K562 (cell line): Measurements from ENCODE around the gene VWA1. TPM values are rescaled to one million over a fixed set of nuclear protein-coding genes. Genes with fewer than 3 reads are reported as not detected.

ENCODE experiments used
- CSDE1 ChIP-seq, 2 experiments: fragments of 450-650 bp; IDR thresholded peaks; 2 replicates each; pipeline ENCODE4 v1.6.1; 2016; ENCODE audit warnings: mild to moderate bottlenecking in 1 of 2
- ETS2 ChIP-seq: IDR thresholded peaks from 2 replicates; pipeline ENCODE4 v1.6.1; 2016; ENCODE audit warnings: borderline replicate concordance, missing genetic modification characterization, mild to moderate bottlenecking, moderate library complexity, missing compliant biosample characterization; ENCODE audit not compliant: poor library complexity, severe bottlenecking
- FOXK2 ChIP-seq, 2 experiments: fragments of 450-650 bp; IDR thresholded peaks in 1 of 2; conservative IDR thresholded peaks in 1 of 2; 2 replicates each; pipeline ENCODE4 v1.6.1; 2016; ENCODE audit warnings: low read depth in 2 of 2, mild to moderate bottlenecking in 1 of 2
- HEY1 ChIP-seq: fragments of 250-450 bp; sonication (Bioruptor Pico); IDR thresholded peaks from 2 replicates; pipeline ENCODE4 v1.5.0; 2020; ENCODE audit warnings: mild to moderate bottlenecking, moderate library complexity, borderline replicate concordance
- MYC ChIP-seq, 2 experiments: fragments of 250-450 bp in 1 of 2; sonication (Bioruptor Pico) in 1 of 2; IDR thresholded peaks; 2 replicates each; pipeline versions ENCODE4 v1.5.1 to v1.6.1; 2012 to 2021; ENCODE audit warnings: low read depth in 2 of 2, borderline replicate concordance in 1 of 2, improper control_type of control experiment in 1 of 2, low read length in 1 of 2, mild to moderate bottlenecking in 1 of 2, moderate library complexity in 1 of 2
- NCOA2 ChIP-seq, 2 experiments: fragments of 450-650 bp; IDR thresholded peaks; 2 replicates each; pipeline ENCODE4 v1.6.1; 2018; ENCODE audit warnings: mild to moderate bottlenecking in 2 of 2, moderate library complexity in 1 of 2; ENCODE audit not compliant: partially characterized antibody in 2 of 2
- RB1 ChIP-seq: fragments of 450-650 bp; IDR thresholded peaks from 2 replicates; pipeline ENCODE4 v1.6.1; 2017; ENCODE audit warnings: low read depth, mild to moderate bottlenecking
- TOE1 ChIP-seq, 2 experiments: fragments of 450-650 bp in 1 of 2; sonication (generic) in 1 of 2; formaldehyde crosslinking in 1 of 2; IDR thresholded peaks; 2 replicates each; pipeline versions ENCODE4 v1.7.1 to v1.8.0; 2016 to 2022; ENCODE audit warnings: borderline replicate concordance in 2 of 2, mild to moderate bottlenecking in 2 of 2, antibody characterized with exemption in 1 of 2, inconsistent platforms in 1 of 2, low read depth in 1 of 2, missing genetic modification reagents in 1 of 2, moderate library complexity in 1 of 2
- YBX1 ChIP-seq: fragments of 450-650 bp; IDR thresholded peaks from 2 replicates; pipeline ENCODE4 v1.7.1; 2016; ENCODE audit warnings: mild to moderate bottlenecking
- ZBTB7A ChIP-seq: IDR thresholded peaks from 2 replicates; pipeline ENCODE4 v1.6.1; 2011; ENCODE audit warnings: low read depth, mild to moderate bottlenecking, low read length, moderate library complexity, borderline replicate concordance; ENCODE audit not compliant: control insufficient read depth
- ZFP30 ChIP-seq: fragments of 250-450 bp; sonication (Bioruptor Pico); IDR thresholded peaks from 2 replicates; pipeline ENCODE4 v1.8.0; 2022; ENCODE audit warnings: moderate library complexity, mild to moderate bottlenecking, inconsistent platforms, borderline replicate concordance
- ZNF551 ChIP-seq: fragments of 250-450 bp; sonication (Bioruptor Pico); IDR thresholded peaks from 2 replicates; pipeline ENCODE4 v1.5.0; 2021; ENCODE audit warnings: mild to moderate bottlenecking, moderate library complexity
- ZNF76 ChIP-seq: fragments of 250-450 bp; sonication (Bioruptor Pico); IDR thresholded peaks from 2 replicates; pipeline ENCODE4 v1.4.0; 2020; ENCODE audit warnings: mild to moderate bottlenecking, moderate library complexity, borderline replicate concordance
- polyA plus RNA-seq, 8 experiments: library from polyadenylated mRNA; depleted of rRNA in 4 of 8; stranded (reverse) in 5 of 8; unstranded in 3 of 8; fragments of >200 nt; fragmentation: Nextera tagmentation in 2 of 8; fragmentation: Illumina TruSeq in 1 of 8; extraction: Ambion mirVana in 2 of 8; extraction: Trizol in 1 of 8; gene quantifications; 2 replicates each; pipeline versions ENCODE4 v1.2.1 to v1.2.3, GENCODE V29; 2011 to 2014; ENCODE audit warnings: inconsistent platforms in 1 of 8, missing spikeins in 1 of 8
- total RNA-seq, 7 experiments: library from RNA; depleted of rRNA in 6 of 7; stranded (reverse); fragments of >200 nt in 6 of 7; fragmentation: Illumina TruSeq in 2 of 7; extraction: Trizol in 2 of 7; gene quantifications; 2 replicates each; pipeline versions ENCODE4 v1.2.1 to v1.2.3, GENCODE V29; 2011 to 2021; ENCODE audit warnings: low replicate concordance in 1 of 7
- TF ChIP-seq, protein P1 (sequence below): fragments of 250-450 bp; sonication (Bioruptor Pico); IDR thresholded peaks from 2 replicates; pipeline ENCODE4 v1.5.0; 2021
- TF ChIP-seq, protein P2 (sequence below): sonication (generic); IDR thresholded peaks from 2 replicates; pipeline ENCODE4 v1.6.1; 2016
- TF ChIP-seq, protein P3 (sequence below): IDR thresholded peaks from 2 replicates; pipeline ENCODE4 v1.6.1; 2011; ENCODE audit warnings: borderline replicate concordance, low read depth, mild to moderate bottlenecking, moderate library complexity, low read length; ENCODE audit not compliant: insufficient read depth, poor library complexity, severe bottlenecking
- TF ChIP-seq, protein P4 (sequence below), 2 experiments: IDR thresholded peaks in 1 of 2; conservative IDR thresholded peaks in 1 of 2; 2 replicates each; pipeline ENCODE4 v1.6.1; 2016; ENCODE audit warnings: low read depth in 2 of 2, mild to moderate bottlenecking in 1 of 2, missing compliant biosample characterization in 1 of 2, missing genetic modification characterization in 1 of 2, moderate library complexity in 1 of 2

Gene VWA1
- total and polyA plus RNA-seq, 9 of the 15 experiments (the other 6 are each of a cell fraction or from before 2014, with no cell fraction given) = 0.01 to 6.4 (median 0.85) TPM

DNA sequence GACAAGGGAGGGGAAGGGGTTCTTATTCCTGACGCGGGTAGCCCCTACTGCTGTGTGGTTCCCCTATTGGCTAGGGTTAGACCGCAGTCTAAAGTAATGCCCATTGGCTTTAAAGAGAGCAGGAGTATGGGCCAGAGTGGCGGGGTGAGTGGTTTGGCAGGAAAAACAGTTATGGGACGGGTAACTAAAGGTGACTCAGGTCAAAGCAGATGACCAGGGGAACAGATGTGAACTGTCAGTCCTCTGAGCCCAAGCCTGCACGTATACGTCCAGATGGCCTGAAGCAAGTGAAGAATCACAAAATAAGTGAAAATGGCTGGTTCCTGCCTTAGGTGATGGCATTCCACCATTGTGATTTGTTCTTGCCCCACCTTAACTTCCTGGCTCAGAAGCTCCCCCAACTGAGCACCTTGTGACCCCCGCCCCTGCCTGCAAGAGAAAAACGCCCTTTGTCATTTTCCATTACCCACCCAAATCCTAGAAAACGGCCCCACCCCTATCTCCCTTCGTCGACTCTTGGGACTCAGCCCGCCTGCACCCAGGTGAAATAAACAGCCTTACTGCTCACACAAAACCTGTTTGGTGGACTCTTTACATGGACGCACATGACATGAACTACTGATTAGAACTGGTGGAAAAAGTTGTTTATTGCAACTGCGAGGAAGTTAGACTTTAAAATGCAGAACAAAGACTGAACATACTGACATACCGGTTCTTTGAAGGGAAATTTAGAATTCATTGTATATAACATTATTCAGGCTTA lies 35.3 kb downstream of the VWA1 start (continued):
- no peak for TF ChIP-seq ZNF551
- TF ChIP-seq ZNF76 (CRISPR knock-in tag) = no peak
- TF ChIP-seq FOXK2 (conservative IDR thresholded peaks at IDR 0.05 in 1 of 2, IDR thresholded peaks at IDR 0.05 in 1 of 2; ENCODE audit: low read depth in 2 of 2) = 0 out of 4 replicates have a peak, but pooled peaks of 1 of the 2 experiments have one; percentile 28
- no peak for TF ChIP-seq YBX1
- TF ChIP-seq, protein P1, sequence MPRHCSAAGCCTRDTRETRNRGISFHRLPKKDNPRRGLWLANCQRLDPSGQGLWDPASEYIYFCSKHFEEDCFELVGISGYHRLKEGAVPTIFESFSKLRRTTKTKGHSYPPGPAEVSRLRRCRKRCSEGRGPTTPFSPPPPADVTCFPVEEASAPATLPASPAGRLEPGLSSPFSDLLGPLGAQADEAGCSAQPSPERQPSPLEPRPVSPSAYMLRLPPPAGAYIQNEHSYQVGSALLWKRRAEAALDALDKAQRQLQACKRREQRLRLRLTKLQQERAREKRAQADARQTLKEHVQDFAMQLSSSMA (CRISPR knock-in tag) = no peak
- no peak for TF ChIP-seq ETS2 (tag)
- peak; percentile 21; the same call in 1 of the 2 replicates for TF ChIP-seq ZBTB7A
- TF ChIP-seq, protein P2, sequence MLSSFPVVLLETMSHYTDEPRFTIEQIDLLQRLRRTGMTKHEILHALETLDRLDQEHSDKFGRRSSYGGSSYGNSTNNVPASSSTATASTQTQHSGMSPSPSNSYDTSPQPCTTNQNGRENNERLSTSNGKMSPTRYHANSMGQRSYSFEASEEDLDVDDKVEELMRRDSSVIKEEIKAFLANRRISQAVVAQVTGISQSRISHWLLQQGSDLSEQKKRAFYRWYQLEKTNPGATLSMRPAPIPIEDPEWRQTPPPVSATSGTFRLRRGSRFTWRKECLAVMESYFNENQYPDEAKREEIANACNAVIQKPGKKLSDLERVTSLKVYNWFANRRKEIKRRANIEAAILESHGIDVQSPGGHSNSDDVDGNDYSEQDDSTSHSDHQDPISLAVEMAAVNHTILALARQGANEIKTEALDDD = peak; percentile 50
- TF ChIP-seq MYC (IDR thresholded peaks at IDR 0.05; ENCODE audit: low read depth, low read length) = no peak
- no peak for TF ChIP-seq MYC (CRISPR knock-in tag; IDR thresholded peaks at IDR 0.05; ENCODE audit: borderline replicate concordance, low read depth)
- no peak for TF ChIP-seq ZFP30
- TF ChIP-seq, protein P3, sequence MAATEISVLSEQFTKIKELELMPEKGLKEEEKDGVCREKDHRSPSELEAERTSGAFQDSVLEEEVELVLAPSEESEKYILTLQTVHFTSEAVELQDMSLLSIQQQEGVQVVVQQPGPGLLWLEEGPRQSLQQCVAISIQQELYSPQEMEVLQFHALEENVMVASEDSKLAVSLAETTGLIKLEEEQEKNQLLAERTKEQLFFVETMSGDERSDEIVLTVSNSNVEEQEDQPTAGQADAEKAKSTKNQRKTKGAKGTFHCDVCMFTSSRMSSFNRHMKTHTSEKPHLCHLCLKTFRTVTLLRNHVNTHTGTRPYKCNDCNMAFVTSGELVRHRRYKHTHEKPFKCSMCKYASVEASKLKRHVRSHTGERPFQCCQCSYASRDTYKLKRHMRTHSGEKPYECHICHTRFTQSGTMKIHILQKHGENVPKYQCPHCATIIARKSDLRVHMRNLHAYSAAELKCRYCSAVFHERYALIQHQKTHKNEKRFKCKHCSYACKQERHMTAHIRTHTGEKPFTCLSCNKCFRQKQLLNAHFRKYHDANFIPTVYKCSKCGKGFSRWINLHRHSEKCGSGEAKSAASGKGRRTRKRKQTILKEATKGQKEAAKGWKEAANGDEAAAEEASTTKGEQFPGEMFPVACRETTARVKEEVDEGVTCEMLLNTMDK = no peak
- TF ChIP-seq, protein P4, sequence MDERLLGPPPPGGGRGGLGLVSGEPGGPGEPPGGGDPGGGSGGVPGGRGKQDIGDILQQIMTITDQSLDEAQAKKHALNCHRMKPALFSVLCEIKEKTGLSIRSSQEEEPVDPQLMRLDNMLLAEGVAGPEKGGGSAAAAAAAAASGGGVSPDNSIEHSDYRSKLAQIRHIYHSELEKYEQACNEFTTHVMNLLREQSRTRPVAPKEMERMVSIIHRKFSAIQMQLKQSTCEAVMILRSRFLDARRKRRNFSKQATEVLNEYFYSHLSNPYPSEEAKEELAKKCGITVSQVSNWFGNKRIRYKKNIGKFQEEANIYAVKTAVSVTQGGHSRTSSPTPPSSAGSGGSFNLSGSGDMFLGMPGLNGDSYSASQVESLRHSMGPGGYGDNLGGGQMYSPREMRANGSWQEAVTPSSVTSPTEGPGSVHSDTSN (CRISPR knock-in tag; IDR thresholded peaks at IDR 0.05; ENCODE audit: low read depth) = no peak
- TF ChIP-seq, protein P4 (tag; conservative IDR thresholded peaks at IDR 0.05; ENCODE audit: low read depth) = no peak
- no peak for TF ChIP-seq NCOA2 (IDR thresholded peaks at IDR 0.05; ENCODE audit: partially characterized antibody in 2 of 2)
- no peak for TF ChIP-seq HEY1 (CRISPR knock-in tag)
- TF ChIP-seq CSDE1 (IDR thresholded peaks at IDR 0.05) = no peak
- no peak for TF ChIP-seq RB1
- no peak for TF ChIP-seq TOE1 (IDR thresholded peaks at IDR 0.05; ENCODE audit: borderline replicate concordance)
- 0 out of 2 replicates have a peak, but pooled peaks have one; percentile 36 for TF ChIP-seq TOE1 (CRISPR knock-in tag; IDR thresholded peaks at IDR 0.05; ENCODE audit: borderline replicate concordance, low read depth)
